Measurements from ENCODE around the gene SPNS2. TPM values are rescaled to one million over a fixed set of nuclear protein-coding genes. Genes with fewer than 3 reads are reported as not detected.

Gene SPNS2
- total and polyA plus RNA-seq, 2 donors (not counting 1 experiment from before 2014, with no cell fraction given), result 0.17 TPM; not detected in 1

- Histone ChIP-seq H3K4me2 (ENCODE audit: extremely low read depth, insufficient read depth, low read length) (no peak overlapping the region), H2AFZ (ENCODE audit: low read length) (no peak overlapping the region), H3K79me2 (ENCODE audit: control insufficient read depth, insufficient read depth, low read length) (no peaks in the 10 kb centered on the region), H3K27me3 (ENCODE audit: control insufficient read depth, insufficient read depth, low read length) (no peaks in the 10 kb centered on the region), H3K27ac (ENCODE audit: insufficient read depth, low read length) (no peak overlapping the region), H3K4me3 (replicated peaks in 1 of 4; ENCODE audit: control extremely low read depth in 1 of 4, insufficient read depth in 1 of 4, low read depth in 3 of 4, low read length in 4 of 4) (no peak overlapping the region), H3K36me3 (ENCODE audit: control insufficient read depth, insufficient read depth, low read length) (no peaks in the 10 kb centered on the region), H3K9ac (ENCODE audit: insufficient read depth, low read length) (no peak overlapping the region), H3K4me1 (ENCODE audit: control insufficient read depth, extremely low read depth, insufficient read depth, low read length) (no peaks in the 10 kb centered on the region), H3K9me3 (ENCODE audit: control insufficient read depth, insufficient read depth, low read depth, low read length) (no peaks in the 10 kb centered on the region), H4K20me1 (ENCODE audit: control insufficient read depth, extremely low read depth, insufficient read depth, low read length) (no peaks in the 10 kb centered on the region)
- no peak for TF ChIP-seq EZH2 (IDR thresholded peaks at IDR 0.05; ENCODE audit: low read length, missing control alignments)
- TF ChIP-seq CTCF (conservative IDR thresholded peaks at IDR 0.05 in 1 of 2, IDR thresholded peaks at IDR 0.05 in 1 of 2; ENCODE audit: low read depth in 1 of 2, low read length in 2 of 2), result no peak
- no peak for DNase-seq (ENCODE audit: low read depth in 2 of 2)
Observed at GRCh38 chr17:4450710-4451316, 47.9 kb upstream of the SPNS2 start.

- TF ChIP-seq CTCF (conservative IDR thresholded peaks at IDR 0.05 in 1 of 2, IDR thresholded peaks at IDR 0.05 in 1 of 2; ENCODE audit: low read depth in 1 of 2, low read length in 2 of 2) (no peak), EZH2 (IDR thresholded peaks at IDR 0.05; ENCODE audit: low read length, missing control alignments) (no peak)
- no peak overlapping the region for H3K27ac ChIP-seq (ENCODE audit: insufficient read depth, low read length)
- no peak overlapping the region for H3K4me3 ChIP-seq (replicated peaks in 1 of 4; ENCODE audit: control extremely low read depth in 1 of 4, insufficient read depth in 1 of 4, low read depth in 3 of 4, low read length in 4 of 4)
- H3K36me3 ChIP-seq (ENCODE audit: control insufficient read depth, insufficient read depth, low read length), result no peaks in the 10 kb centered on the region
- no peak overlapping the region for H2AFZ ChIP-seq (ENCODE audit: low read length)
- H3K9me3 ChIP-seq (ENCODE audit: control insufficient read depth, insufficient read depth, low read depth, low read length), result no peaks in the 10 kb centered on the region
- H4K20me1 ChIP-seq (ENCODE audit: control insufficient read depth, extremely low read depth, insufficient read depth, low read length), result no peaks in the 10 kb centered on the region
- H3K9ac ChIP-seq (ENCODE audit: insufficient read depth, low read length), result no peak overlapping the region
- no peak overlapping the region for H3K4me2 ChIP-seq (ENCODE audit: extremely low read depth, insufficient read depth, low read length)
- no peaks in the 10 kb centered on the region for H3K4me1 ChIP-seq (ENCODE audit: control insufficient read depth, extremely low read depth, insufficient read depth, low read length)
- no peaks in the 10 kb centered on the region for H3K27me3 ChIP-seq (ENCODE audit: control insufficient read depth, insufficient read depth, low read length)
- H3K79me2 ChIP-seq (ENCODE audit: control insufficient read depth, insufficient read depth, low read length), result no peaks in the 10 kb centered on the region
- DNase-seq (ENCODE audit: low read depth in 2 of 2), result no peak
Observed at GRCh38 chr17:4453812-4454591, 44.7 kb upstream of the SPNS2 start.

GRCh38 chr17:4460661-4461060 is 38.0 kb upstream of the SPNS2 start:
- TF ChIP-seq CTCF (conservative IDR thresholded peaks at IDR 0.05 in 1 of 2, IDR thresholded peaks at IDR 0.05 in 1 of 2; ENCODE audit: low read depth in 1 of 2, low read length in 2 of 2), result no peak
- TF ChIP-seq EZH2 (IDR thresholded peaks at IDR 0.05; ENCODE audit: low read length, missing control alignments), result no peak
- Histone ChIP-seq H3K4me3 (replicated peaks in 1 of 4; ENCODE audit: control extremely low read depth in 1 of 4, insufficient read depth in 1 of 4, low read depth in 3 of 4, low read length in 4 of 4) (no peak overlapping the region), H2AFZ (ENCODE audit: low read length) (no peak overlapping the region), H3K9me3 (ENCODE audit: control insufficient read depth, insufficient read depth, low read depth, low read length) (no peaks in the 10 kb centered on the region), H3K79me2 (ENCODE audit: control insufficient read depth, insufficient read depth, low read length) (no peaks in the 10 kb centered on the region), H3K27ac (ENCODE audit: insufficient read depth, low read length) (no peak overlapping the region), H3K36me3 (ENCODE audit: control insufficient read depth, insufficient read depth, low read length) (no peaks in the 10 kb centered on the region), H3K27me3 (ENCODE audit: control insufficient read depth, insufficient read depth, low read length) (no peaks in the 10 kb centered on the region), H3K4me2 (ENCODE audit: extremely low read depth, insufficient read depth, low read length) (no peak overlapping the region), H3K4me1 (ENCODE audit: control insufficient read depth, extremely low read depth, insufficient read depth, low read length) (no peaks in the 10 kb centered on the region), H4K20me1 (ENCODE audit: control insufficient read depth, extremely low read depth, insufficient read depth, low read length) (no peaks in the 10 kb centered on the region), H3K9ac (ENCODE audit: insufficient read depth, low read length) (no peak overlapping the region)
- no peak for DNase-seq (ENCODE audit: low read depth in 2 of 2)
